Effector CD4-positive, alpha-beta T cell (primary cell): ENCODE data around the gene SPNS3.

Source experiments
- DNase-seq: peaks from one replicate; pipeline ENCODE4 v3.0.0-alpha.2; 2020

SPNS3 gene

DNA sequence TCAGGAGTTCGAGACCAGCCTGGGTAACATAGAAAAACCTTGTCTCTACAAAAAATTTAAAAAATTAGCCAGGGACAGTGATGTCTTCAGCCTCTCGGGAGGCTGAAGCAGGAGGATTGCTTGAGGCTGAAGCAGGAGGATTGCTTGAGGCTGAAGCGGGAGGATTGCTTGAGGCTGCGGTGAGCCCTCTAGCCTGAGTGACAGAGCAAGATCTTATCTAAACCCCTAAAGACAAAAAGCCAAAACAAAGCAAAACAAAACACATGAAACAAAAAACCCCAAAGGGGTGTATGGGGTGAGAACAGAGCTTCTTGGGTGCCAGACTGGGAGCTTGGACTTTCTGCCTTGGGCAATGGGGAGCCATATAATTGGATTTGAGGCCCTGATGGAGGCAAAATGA is 2.6 kb downstream of the SPNS3 start:
- DNase-seq = no peak

DNA sequence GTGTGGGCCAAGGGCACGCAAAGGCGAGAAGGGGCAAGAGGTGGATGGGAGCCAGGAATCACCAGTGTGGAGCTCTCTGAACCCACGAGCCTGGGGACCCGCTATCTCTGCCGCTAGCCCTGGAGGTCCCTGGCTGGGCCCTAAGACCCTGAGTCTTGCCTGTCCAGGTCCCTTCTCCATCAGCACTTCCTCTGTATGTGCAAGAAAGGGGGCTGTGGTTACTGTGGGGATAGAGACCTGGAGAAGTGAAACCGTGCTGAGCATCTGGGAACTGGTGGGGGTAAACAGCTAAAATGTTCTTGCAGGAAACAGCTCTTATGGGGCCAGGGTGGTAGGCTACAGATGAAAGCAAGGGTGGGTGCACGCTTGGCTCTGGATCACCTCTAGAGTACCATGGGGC is 3.1 kb downstream of the SPNS3 start:
- DNase-seq = no peak

DNA sequence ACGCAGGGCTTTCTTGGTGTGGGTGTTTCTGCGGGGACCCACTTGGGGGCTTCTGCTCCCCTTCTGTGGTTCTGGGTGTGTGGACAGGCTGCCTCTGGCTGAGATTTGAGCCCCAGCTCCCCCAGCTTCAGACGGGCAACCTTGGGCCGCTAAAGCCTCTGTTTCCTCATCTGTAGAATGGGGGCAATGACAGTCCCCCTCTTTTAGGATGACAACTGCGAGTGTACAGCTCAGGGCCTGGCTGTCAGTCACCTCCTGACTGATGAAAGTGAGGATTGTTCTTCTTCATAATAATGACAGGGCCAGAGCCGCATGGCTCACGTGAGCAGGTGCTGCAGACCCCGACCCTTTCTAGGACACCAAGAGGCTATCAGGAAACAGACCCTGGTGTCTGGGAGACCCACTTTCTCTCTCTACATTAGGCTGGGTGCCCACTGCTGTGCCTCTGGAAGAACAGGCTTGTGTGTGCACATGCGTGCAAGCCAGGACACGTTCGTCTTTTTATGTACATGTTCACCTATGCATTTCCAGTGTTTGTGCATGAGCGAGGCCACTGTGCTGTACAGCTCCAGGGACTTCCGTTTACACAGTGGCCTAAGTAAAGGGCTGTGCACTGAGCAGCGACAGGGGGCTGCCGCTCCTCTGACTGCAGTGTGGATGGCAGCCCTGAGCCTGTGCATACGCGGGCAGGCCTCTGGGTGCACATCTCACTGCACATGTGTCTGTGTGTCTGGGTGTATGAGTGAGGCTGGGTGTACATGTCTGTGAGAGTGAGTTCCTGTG is 4.6 kb downstream of the SPNS3 start:
- DNase-seq = no peak

DNA sequence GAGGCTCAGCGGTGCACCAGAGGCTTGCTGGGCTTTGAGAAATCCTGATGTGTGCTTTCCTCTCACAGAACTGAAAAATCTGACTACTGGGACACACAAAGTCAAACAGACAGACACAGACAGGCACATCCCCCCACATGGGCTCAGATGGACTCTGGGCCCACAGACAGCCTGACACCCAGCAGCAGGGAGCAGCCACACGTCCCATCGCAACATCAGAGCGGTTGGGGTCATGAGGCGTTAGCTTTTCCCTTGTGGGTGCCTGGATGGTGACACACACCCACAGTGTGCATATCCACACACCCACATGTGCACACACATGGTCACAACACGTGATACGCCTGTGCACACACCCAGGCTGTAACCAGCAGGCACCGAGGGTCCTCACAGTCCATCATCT is 6.3 kb downstream of the SPNS3 start:
- DNase-seq = no peak

DNA sequence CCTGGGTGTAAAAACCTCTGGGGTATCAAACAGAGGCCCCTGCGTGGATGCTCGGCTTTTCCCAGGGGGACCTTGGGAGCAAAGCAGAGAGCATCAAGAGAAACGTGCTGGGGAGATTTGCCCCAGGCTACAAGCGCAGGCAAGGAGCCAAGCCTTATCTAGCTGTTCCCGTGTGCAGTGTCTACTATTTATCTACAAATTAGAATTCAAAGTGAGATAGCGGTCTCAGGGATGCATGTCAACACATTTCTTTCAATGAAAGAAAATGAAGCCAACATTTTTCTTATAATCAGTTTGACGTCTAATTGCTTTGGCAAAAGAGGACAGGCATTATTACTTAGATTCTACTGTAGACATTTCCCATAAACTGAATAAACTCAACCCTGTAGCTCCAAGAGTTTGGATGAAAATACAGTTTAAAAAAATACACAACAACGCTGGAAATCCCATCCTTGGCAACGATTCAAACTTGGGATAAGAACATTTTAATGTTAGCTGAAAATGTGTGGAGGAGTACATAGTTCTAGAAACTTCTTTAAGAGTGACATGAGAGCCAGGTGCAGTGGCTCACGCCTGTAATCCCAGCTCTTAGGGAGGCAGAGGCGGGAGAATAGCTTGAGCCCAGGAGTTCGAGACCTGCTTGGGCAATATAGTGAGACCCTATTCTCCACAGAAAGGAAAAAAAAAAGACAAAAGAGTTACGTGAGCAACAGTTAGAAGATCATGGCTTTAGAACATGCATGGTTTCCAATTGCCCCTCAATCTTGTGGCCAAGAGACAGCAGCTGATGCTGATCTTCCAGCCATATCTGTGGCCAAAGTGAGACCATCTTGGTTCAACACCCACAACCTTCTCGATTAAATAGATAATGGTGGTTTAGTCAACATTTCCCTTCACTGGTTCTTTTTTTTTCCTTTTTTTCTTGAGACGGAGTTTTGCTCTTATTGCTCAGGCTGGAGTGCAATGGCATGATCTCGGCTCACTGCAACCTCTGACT is 7.2 kb downstream of the SPNS3 start:
- no peak for DNase-seq

DNA sequence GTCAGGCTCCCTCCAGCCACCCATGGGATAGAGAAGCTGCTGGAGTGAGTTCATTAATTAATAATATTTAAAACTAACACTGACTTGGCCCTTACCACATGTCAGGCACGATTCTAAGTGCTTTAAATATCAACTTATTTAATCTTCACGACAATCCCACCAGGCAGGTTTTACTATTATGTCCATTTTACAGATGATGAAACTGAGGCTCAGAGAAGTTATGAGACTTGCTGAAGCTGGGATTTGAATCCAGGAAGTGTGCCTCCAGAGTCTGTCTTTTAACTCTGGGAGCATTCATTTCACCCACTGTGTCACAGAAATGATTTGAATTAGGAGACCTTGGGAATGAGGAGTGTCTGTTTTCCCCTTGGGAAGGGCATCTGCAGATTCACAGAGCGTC is 8.8 kb downstream of the SPNS3 start:
- DNase-seq = no peak

DNA sequence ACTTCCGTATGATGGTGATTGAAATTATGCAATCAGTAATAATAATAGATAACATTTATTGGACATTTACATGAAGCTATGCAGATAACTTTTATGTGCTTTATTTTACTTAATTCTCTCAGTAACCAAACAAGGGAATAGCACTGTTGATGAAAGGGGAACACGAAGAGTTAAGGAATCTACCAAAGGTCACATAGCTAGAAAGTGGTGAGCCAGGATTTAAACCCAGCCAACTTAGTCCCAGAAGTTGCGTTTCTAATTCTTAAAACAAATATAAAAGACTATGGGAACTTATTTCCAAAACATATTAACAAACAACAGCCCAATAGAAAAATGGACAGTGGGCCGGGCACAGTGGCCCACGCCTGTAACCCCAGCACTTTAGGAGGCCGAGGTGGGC is 9.7 kb downstream of the SPNS3 start:
- no peak for DNase-seq

DNA sequence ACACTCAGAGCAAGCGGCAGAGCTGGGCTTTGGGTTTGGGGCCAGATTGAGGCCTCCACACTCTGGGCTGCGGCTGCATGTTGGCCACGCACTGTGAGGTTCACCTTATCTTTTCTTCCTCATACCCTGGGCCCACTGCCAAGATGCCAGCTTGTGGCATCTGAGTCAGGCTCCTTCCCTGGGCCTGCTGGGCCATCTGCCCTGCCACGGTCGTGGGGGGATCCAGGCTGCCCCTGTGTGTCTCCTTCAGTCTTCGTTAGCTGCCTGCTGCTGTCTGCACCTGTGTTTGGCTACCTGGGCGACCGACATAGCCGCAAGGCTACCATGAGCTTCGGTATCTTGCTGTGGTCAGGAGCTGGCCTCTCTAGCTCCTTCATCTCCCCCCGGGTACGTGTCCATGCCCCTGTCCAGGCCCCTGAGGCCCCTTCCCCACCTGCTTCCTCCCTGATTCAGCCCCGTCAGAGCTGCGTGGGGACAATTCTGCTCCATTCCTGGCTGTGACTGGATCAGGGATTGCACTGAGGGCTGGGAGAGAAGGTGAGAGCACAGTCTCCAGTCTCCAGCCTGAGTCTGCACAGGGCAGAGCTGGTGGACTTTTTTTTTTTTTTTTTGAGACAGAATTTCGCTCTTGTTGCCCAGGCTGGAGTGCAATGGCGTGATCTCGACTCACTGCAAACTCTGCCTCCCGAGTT is 11.2 kb downstream of the SPNS3 start:
- DNase-seq = no peak

DNA sequence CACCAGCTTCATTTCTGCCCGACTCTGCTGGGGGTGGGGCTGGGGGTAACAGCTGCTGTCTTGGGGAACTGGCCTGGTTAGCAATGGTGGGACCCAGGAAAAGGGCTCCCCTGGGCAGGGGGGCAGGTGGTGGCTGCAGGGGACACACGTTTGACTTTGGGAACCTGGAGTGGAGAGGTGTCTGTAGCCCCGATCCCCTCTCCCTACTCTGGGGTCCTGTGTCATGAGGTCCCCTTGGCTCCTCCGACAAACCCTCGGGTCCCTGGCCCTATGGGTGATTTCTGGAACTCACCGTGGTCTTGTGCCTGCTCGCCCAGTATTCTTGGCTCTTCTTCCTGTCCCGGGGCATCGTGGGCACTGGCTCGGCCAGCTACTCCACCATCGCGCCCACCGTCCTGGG is 12.0 kb downstream of the SPNS3 start:
- no peak for DNase-seq

DNA sequence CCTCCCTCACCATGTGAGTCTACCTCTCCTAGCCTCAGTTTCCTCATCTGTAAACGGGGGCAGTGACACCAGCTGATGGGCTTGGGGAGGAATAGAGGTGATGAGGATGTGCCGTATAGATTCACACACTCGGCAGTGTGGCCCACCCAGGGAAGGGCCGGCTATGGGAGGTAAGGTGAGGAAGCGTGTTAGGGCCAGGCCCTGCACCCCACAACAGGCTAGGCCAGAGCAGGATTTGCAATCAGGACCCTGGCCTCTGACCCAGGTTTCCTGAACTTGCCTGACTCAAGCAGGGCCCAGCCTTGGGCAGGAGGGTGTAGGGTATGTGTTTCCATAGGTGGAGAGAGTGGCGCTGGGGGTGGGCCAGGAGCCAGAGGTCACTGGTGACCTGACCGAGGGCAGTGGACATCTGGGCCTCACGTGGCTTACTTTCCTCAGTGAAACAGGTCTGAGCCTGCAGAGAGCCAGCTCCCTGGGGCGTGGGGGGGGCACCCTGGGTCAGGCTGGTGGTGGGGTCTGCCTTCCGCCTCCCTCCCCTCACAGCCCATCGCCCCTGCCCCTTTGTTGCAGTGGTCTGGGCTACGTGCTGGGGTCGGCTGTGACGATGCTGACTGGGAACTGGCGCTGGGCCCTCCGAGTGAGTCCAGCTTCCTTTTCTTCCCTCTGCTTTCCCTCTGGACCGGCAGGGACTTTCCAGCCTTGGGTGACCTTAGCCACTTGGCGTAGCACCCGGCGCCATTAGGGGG is 12.8 kb downstream of the SPNS3 start:
- DNase-seq = no peak

DNA sequence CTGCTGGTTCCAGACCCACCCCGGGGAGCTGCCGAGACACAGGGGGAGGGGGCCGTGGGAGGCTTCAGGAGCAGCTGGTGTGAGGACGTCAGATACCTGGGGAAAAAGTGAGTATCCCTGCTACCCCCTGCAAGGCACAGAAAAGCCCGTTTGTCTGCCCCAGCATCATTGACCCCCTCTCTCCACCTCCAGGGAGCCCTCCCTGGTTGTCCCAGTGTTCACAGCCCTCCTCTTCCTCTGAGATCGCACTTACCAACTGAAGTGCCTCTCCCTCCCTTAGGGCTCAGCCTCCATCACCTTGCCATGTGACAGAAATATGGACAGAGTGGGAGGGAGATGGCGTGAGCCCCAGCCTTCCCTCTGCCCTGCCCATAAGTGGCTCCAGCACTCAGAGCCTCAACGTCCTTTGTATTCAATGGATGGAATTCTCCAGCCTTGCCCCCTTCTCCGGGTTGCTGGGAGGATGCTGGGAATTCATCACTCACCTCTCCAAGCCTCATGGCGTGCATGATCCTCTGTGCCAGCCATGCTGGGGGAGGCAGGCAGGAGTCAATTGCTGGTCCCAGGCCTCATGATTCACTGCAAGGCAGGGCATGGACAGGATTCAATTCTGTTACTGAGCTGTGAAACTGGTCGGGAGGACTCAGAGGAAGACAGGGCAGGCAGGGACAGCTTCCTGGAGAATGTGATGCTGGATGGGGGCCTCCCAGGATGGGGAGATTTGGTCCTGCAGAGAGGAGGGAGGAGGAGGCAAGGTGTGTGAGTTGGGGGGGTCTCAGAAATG is 14.6 kb downstream of the SPNS3 start:
- no peak for DNase-seq

DNA sequence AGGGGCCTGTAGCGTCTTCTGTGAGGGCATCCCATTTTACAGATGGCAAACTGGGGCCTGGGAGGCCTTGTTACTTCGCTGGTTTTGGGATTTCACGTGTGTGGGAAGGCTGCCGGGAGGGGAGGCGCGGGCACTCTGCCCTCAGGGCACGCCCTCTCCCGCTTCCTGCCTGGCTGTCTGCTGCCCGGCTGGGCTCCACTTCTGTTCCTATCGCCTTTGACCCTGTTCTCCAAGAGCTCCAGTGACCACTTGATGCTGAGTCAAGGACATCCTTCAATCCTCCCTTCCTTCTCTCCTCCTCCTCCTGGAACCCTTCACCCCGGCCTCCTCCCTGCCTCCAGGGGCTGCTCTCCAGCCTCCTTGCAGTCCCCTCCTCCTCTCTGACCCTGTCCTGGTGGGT is 16.0 kb downstream of the SPNS3 start:
- no peak for DNase-seq

DNA sequence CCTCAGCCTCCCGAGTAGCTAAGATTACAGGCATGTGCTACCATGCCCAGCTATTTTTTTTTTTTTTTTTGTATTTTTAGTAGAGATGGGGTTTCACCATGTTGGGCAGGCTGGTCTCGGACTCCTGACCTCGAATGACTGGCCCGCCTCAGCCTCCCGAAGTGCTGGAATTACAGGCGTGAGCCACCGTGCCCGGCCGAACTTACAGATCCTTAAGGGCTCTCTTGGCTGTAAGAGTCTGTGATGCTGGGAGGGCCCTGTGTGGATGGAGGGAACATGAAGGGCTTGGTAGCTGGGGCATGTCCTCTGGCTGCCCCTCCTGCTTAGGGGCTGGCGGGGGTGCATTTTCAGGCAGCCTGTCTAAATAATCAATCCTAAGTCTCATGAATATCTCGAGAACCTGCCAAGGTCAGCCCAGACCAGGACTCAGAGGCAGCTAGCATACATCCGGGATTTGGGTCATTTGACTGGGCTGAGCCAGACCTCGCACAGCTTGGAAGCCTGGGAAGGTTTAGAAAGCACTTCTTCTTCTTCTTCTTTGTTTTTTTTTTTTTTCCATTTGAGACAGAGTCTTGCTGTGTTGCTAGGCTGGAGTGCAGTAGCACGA is 17.1 kb downstream of the SPNS3 start:
- no peak for DNase-seq

DNA sequence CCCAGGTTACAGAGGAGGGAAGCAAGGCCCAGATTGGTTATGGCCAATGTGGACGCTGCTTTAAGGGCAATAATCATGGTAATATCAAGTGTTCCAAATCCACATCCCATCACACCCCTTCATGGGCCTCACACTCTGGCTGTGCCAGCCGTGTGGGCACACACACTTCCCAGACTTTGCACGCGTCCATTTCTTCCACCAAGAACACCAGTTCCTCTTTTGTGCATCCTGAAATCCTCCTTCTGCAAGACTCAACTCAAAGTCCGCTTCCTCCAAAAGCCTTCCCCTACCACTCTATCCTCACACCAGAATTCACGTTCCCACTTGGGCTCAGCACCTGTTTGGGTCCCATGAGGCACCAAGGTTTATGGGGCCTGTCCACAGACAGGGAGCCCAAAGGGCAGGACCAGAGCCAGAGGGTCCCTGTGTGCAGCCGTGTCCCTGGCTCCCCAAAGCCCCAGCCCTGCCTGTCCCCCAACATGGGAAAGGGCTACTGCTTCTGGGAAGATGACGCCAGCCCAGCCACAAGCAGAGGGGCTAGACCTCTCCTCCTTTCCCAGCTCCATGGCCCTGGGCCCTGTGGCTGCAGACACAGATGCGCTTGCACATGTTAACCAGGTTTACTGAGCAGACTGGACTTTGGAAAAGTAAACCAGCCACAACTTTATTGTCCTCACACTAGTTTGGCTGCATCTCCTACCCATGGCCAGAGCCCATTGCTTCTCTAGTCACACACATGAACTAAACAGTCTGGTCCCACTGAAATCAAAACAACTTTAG is 20.3 kb downstream of the SPNS3 start:
- DNase-seq = no peak

DNA sequence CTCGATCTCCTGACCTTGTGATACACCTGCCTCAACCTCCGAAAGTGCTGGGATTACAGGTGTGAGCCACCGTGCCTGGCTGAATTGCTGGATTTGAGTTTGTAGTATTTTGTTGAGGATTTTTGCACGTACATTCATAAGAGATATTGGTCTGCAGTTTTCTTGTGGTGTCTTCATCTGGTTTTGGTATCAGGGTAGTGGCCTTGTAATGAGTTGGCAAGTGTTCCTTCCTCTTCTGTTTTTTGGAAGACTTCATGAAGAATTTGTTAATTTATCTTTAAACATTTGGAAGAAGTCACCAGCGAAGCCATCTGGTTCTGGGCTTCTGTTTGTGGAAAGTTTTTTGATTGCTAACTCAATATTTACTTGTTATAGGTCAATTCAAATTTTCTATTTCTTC is 26.9 kb downstream of the SPNS3 start:
- DNase-seq = no peak

DNA sequence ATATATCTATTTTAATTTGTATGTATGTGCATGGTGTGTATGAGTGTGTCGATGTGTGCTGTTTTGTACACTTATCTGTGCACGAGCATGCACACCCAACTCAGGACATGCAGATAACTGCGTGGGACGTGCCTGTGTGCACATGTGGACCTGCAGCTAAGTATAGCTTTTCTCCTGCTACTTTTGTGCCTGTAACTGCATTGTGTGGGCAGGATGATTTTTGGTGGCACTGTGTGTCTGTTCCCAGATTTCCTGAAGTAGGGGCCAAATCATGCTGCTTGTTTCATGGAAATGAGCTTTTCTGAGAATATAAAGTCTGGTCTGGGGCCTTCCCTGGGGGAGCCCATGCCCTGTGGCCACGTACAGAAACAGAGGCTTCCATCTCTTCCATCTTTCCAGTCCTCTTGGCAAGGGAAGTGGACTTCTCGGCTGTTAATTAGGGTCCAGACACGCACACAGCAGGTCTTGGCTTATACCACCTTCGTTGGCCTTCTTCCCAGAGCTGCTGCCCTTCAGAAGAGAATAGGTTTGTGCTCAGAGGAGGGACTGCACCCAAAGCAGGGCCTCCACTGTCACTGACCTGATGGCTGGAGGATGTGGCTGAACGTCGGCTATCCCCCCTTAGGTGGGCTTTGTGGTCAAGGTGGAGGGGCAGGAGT is 30.2 kb downstream of the SPNS3 start:
- DNase-seq = no peak

DNA sequence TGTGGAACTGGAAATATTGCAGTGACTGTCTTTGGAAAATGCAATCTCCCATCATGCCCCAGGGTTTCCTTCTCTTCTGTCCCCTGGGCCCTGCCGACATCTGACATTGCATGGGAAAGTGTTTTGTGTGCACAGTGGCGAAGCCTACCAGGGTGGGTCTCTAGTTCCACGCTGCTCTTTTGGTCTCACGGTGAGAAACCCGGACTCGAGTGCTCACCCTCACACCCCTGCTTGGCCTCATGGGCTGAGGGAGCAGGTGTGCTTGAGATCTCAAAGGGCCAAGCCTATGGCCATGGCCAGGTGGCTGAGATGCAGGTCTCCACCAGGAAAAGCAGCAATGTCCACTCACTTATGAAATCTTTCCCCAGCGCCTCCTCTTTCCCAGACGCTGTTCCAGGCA is 32.0 kb downstream of the SPNS3 start:
- no peak for DNase-seq

DNA sequence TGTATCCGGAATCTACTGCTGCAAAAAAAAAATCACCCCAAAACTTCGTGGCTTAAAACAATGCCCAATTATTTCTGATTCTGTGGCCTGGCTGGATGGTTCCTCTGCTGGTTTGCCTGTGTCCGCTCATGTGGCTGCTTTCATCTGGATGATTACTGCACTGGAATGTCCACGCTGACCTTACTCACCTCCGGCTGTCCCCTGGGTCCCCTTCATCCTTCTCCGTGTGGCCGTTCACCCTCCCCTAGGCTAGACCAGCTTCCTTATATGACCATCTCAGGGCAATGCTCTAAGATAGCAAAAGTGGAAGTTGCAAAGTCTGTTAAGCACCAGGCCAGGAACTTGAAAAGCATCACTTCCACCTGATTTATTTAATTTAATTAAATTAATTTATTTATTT is 33.5 kb downstream of the SPNS3 start:
- DNase-seq = no peak

DNA sequence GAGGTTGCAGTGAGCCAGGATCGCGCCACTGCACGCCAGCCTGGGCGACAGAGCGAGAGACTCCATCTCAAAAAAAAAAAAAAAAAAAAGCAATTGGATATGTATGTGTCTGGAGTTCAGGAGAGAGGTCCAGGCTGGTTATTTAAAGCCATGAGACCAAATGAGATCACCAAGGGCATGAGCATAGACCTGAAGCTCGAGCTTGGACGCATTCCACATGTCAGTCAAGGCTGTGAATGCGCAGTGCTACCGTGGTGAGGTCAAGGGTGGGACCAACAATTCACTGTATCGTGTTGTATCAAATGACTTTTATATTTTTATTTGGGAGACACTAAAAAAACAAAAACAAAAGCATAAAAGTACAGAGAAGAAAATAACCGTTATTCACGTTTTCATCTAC is 35.8 kb downstream of the SPNS3 start:
- no peak for DNase-seq

DNA sequence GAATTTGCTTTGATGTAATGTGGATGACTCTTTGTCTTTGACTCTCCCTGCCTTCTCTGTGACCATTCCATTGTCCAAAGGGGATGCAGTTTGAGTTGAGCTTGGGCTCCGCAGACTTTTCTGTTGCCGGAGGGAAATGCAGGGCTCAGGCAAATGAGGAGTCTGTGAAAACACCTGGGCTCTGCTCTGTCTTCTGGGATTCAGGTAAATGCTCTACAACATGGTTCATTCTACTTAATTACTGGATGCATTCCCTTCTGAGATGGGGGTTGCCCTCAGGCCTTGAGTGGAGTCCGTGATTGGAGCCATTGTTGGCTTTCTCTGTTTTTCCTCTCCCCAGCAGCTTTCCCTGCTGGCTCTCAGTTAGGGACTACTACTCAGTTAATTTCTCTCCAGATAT is 38.5 kb downstream of the SPNS3 start:
- no peak for DNase-seq
